Measurements from ENCODE around the gene EYA2.

DNA sequence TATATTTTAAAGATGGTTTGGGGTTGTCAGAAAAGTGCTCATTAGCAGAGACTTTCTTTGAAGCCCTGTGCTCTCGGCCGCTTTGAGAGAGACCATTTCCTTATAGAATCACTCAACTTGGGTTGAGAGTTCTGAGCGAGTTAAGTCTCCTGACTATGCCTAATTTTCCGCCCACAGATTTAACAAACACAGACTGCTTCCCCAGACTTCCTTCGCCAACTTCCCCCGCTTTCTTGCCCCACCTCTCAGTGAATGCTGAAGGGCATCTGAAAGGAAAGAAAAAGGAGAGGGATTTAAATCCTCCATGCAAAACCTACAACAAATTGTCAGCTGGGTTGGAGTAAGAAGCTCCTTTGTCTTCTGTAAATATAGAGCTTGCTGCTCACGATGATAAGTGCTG, 224.0 kb downstream of the EYA2 start:
- TF ChIP-seq, protein P1, sequence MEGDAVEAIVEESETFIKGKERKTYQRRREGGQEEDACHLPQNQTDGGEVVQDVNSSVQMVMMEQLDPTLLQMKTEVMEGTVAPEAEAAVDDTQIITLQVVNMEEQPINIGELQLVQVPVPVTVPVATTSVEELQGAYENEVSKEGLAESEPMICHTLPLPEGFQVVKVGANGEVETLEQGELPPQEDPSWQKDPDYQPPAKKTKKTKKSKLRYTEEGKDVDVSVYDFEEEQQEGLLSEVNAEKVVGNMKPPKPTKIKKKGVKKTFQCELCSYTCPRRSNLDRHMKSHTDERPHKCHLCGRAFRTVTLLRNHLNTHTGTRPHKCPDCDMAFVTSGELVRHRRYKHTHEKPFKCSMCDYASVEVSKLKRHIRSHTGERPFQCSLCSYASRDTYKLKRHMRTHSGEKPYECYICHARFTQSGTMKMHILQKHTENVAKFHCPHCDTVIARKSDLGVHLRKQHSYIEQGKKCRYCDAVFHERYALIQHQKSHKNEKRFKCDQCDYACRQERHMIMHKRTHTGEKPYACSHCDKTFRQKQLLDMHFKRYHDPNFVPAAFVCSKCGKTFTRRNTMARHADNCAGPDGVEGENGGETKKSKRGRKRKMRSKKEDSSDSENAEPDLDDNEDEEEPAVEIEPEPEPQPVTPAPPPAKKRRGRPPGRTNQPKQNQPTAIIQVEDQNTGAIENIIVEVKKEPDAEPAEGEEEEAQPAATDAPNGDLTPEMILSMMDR (IDR thresholded peaks at IDR 0.05): no peak
- TF ChIP-seq EZH2 (IDR thresholded peaks at IDR 0.05): no peak
